ENCODE measurements around the gene SCFD2.

Gene SCFD2

GRCh38 chr4:52968691-52969090, 397.2 kb downstream of the SCFD2 start:
- DNase-seq (ENCODE audit: insufficient read length, low spot score) (no peak), FAIRE-seq (no peak)

GRCh38 chr4:52968241-52968640, 397.6 kb downstream of the SCFD2 start:
- no peak for FAIRE-seq

GRCh38 chr4:52966781-52967180, 399.1 kb downstream of the SCFD2 start:
- no peak for DNase-seq (ENCODE audit: insufficient read length, low spot score)
- no peak for FAIRE-seq

More at GRCh38 chr4:52968241-52968640, 397.6 kb downstream of the SCFD2 start:
- DNase-seq (ENCODE audit: insufficient read length, low spot score) = no peak

- no peak for FAIRE-seq
- no peak for DNase-seq (ENCODE audit: insufficient read length, low spot score)
Measured at GRCh38 chr4:52966172-52966571, 399.7 kb downstream of the SCFD2 start.

- DNase-seq (ENCODE audit: insufficient read length, low spot score) (no peak), FAIRE-seq (no peak)
Measured at GRCh38 chr4:52964561-52965101, 401.2 kb downstream of the SCFD2 start.

GRCh38 chr4:52964011-52964410, 401.9 kb downstream of the SCFD2 start:
- DNase-seq (ENCODE audit: insufficient read length, low spot score) (no peak), FAIRE-seq (no peak)

GRCh38 chr4:52962721-52963120, 403.1 kb downstream of the SCFD2 start:
- DNase-seq (ENCODE audit: insufficient read length, low spot score) = no peak
- FAIRE-seq = no peak

GRCh38 chr4:52961666-52962412, 404.0 kb downstream of the SCFD2 start:
- FAIRE-seq (no peak), DNase-seq (ENCODE audit: insufficient read length, low spot score) (no peak)

GRCh38 chr4:52959541-52959940, 406.3 kb downstream of the SCFD2 start:
- DNase-seq (ENCODE audit: insufficient read length, low spot score) (no peak), FAIRE-seq (no peak)

GRCh38 chr4:52957835-52958631, 407.8 kb downstream of the SCFD2 start:
- DNase-seq (ENCODE audit: insufficient read length, low spot score) = no peak
- FAIRE-seq = no peak

- no peak for FAIRE-seq
- DNase-seq (ENCODE audit: insufficient read length, low spot score) = no peak
Measured at GRCh38 chr4:52957220-52957686, 408.6 kb downstream of the SCFD2 start.

GRCh38 chr4:52956691-52957090, 409.2 kb downstream of the SCFD2 start:
- DNase-seq (ENCODE audit: insufficient read length, low spot score) (no peak), FAIRE-seq (no peak)

- DNase-seq (ENCODE audit: insufficient read length, low spot score) (no peak), FAIRE-seq (no peak)
Measured at GRCh38 chr4:52954560-52955170, 411.2 kb downstream of the SCFD2 start.

GRCh38 chr4:52952540-52952939, 413.3 kb downstream of the SCFD2 start:
- FAIRE-seq = no peak

GRCh38 chr4:52951016-52951415, 414.8 kb downstream of the SCFD2 start:
- DNase-seq (ENCODE audit: insufficient read length, low spot score) (no peak), FAIRE-seq (no peak)

More at GRCh38 chr4:52952540-52952939, 413.3 kb downstream of the SCFD2 start:
- DNase-seq (ENCODE audit: insufficient read length, low spot score) = no peak

- FAIRE-seq (no peak), DNase-seq (ENCODE audit: insufficient read length, low spot score) (no peak)
Measured at GRCh38 chr4:52950226-52950625, 415.6 kb downstream of the SCFD2 start.

GRCh38 chr4:52949336-52949735, 416.5 kb downstream of the SCFD2 start:
- FAIRE-seq = no peak
- no peak for DNase-seq (ENCODE audit: insufficient read length, low spot score)

GRCh38 chr4:52948057-52948423, 417.8 kb downstream of the SCFD2 start:
- no peak for DNase-seq (ENCODE audit: insufficient read length, low spot score)
- FAIRE-seq = no peak

GRCh38 chr4:52947401-52948056, 418.3 kb downstream of the SCFD2 start:
- FAIRE-seq = no peak

GRCh38 chr4:52946855-52947254, 419.0 kb downstream of the SCFD2 start:
- FAIRE-seq = no peak
- DNase-seq (ENCODE audit: insufficient read length, low spot score) = no peak

More at GRCh38 chr4:52947401-52948056, 418.3 kb downstream of the SCFD2 start:
- no peak for DNase-seq (ENCODE audit: insufficient read length, low spot score)

- FAIRE-seq = no peak
- DNase-seq (ENCODE audit: insufficient read length, low spot score) = no peak
Measured at GRCh38 chr4:52945982-52946381, 419.9 kb downstream of the SCFD2 start.
